Measurements from ENCODE around the gene SLC23A3.

Gene SLC23A3

GRCh38 chr2:219140722-219141121 is 29.1 kb downstream of the SLC23A3 start:
- no peak for DNase-seq (ENCODE audit: low spot score)

GRCh38 chr2:219133976-219134375 is 35.9 kb downstream of the SLC23A3 start:
- DNase-seq (ENCODE audit: low spot score) = no peak

GRCh38 chr2:219131744-219132143 is 38.1 kb downstream of the SLC23A3 start:
- no peak for DNase-seq (ENCODE audit: low spot score)

- DNase-seq (ENCODE audit: low spot score) = no peak
Observed at GRCh38 chr2:219131327-219131726, 38.5 kb downstream of the SLC23A3 start.

GRCh38 chr2:219129589-219129988 is 40.2 kb downstream of the SLC23A3 start:
- DNase-seq (ENCODE audit: low spot score) = no peak

- no peak for DNase-seq (ENCODE audit: low spot score)
Observed at GRCh38 chr2:219128396-219128795, 41.4 kb downstream of the SLC23A3 start.

GRCh38 chr2:219127037-219127635 is 42.7 kb downstream of the SLC23A3 start:
- DNase-seq (ENCODE audit: low spot score) = no peak

GRCh38 chr2:219126555-219126954 is 43.3 kb downstream of the SLC23A3 start:
- DNase-seq (ENCODE audit: low spot score) = no peak

- no peak for DNase-seq (ENCODE audit: low spot score)
Observed at GRCh38 chr2:219125886-219126270, 44.0 kb downstream of the SLC23A3 start.

GRCh38 chr2:219125225-219125885 is 44.5 kb downstream of the SLC23A3 start:
- DNase-seq (ENCODE audit: low spot score) = peak; percentile 82

- no peak for DNase-seq (ENCODE audit: low spot score)
Observed at GRCh38 chr2:219124381-219125110, 45.3 kb downstream of the SLC23A3 start.

- DNase-seq (ENCODE audit: low spot score) = no peak
Observed at GRCh38 chr2:219123356-219124135, 46.3 kb downstream of the SLC23A3 start.

- DNase-seq (ENCODE audit: low spot score) = no peak
Observed at GRCh38 chr2:219122202-219122980, 47.4 kb downstream of the SLC23A3 start.

- DNase-seq (ENCODE audit: low spot score) = no peak
Observed at GRCh38 chr2:219120082-219120481, 49.7 kb downstream of the SLC23A3 start.

GRCh38 chr2:219119422-219120043 is 50.3 kb downstream of the SLC23A3 start:
- peak; percentile 34 for DNase-seq (ENCODE audit: low spot score)

- DNase-seq (ENCODE audit: low spot score) = no peak
Observed at GRCh38 chr2:219118504-219118903, 51.3 kb downstream of the SLC23A3 start.

- DNase-seq (ENCODE audit: low spot score) = no peak
Observed at GRCh38 chr2:219116776-219117646, 52.8 kb downstream of the SLC23A3 start.

GRCh38 chr2:219112651-219113338 is 57.0 kb downstream of the SLC23A3 start:
- no peak for DNase-seq (ENCODE audit: low spot score)

GRCh38 chr2:219112062-219112406 is 57.8 kb downstream of the SLC23A3 start:
- DNase-seq (ENCODE audit: low spot score) = no peak

Data from hepatic stellate cell (primary cell).